ENCODE data around the gene STK32C.
"Not testable (repeated sequence)": the region's sequence is repeated elsewhere in the genome, so short reads cannot be mapped to it uniquely, and the experiment has no call there.

STK32C gene

GRCh38 chr10:132299371-132300336, 8.1 kb downstream of the STK32C start:
- DNase-seq: no peak

GRCh38 chr10:132298038-132298881, 9.5 kb downstream of the STK32C start:
- DNase-seq: no peak

DNA sequence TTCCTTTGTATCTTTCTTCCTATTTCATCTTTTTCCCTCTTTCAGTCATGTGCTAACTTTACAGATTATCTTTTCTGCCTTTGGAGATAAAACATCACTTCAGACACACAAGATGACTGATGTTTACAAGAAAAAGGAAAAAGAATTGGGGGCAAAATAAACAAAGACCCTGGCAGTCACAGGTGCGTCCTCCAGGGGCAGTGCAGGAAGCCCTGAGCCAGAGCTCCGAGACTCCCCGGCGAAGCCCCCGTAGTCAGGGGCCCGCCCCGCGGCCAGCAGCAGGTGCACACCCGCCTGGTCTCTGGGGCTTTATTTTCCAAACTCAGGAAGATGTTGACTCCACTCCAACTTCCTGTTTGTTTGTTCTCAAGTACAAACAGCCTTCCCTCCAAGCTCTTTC, 10.2 kb downstream of the STK32C start:
- DNase-seq: no peak

GRCh38 chr10:132296666-132297443, 10.9 kb downstream of the STK32C start:
- no peak for DNase-seq

DNA sequence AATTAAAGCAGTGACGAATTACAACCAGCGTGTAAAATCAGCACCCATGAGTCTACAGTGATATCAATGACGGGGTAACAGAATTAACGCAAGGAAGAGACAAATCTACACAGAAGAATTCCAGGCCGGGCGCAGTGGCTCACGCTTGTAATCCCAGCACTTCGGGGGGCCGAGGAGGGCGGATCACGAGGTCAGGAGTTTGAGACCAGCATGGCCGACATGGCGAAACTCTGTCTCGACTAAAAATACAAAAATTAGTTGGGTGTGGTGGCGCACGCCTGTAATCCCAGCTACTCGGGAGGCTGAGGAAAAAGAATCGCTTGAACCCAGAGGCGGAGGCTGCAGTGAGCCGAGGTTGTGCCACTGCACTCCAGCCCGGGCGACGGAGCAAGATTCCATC, 12.3 kb downstream of the STK32C start:
- not testable (repeated sequence) for DNase-seq

GRCh38 chr10:132294561-132295318, 13.0 kb downstream of the STK32C start:
- no peak for DNase-seq

GRCh38 chr10:132293813-132294520, 13.8 kb downstream of the STK32C start:
- DNase-seq: no peak

GRCh38 chr10:132293201-132293812, 14.4 kb downstream of the STK32C start:
- DNase-seq: no peak

DNA sequence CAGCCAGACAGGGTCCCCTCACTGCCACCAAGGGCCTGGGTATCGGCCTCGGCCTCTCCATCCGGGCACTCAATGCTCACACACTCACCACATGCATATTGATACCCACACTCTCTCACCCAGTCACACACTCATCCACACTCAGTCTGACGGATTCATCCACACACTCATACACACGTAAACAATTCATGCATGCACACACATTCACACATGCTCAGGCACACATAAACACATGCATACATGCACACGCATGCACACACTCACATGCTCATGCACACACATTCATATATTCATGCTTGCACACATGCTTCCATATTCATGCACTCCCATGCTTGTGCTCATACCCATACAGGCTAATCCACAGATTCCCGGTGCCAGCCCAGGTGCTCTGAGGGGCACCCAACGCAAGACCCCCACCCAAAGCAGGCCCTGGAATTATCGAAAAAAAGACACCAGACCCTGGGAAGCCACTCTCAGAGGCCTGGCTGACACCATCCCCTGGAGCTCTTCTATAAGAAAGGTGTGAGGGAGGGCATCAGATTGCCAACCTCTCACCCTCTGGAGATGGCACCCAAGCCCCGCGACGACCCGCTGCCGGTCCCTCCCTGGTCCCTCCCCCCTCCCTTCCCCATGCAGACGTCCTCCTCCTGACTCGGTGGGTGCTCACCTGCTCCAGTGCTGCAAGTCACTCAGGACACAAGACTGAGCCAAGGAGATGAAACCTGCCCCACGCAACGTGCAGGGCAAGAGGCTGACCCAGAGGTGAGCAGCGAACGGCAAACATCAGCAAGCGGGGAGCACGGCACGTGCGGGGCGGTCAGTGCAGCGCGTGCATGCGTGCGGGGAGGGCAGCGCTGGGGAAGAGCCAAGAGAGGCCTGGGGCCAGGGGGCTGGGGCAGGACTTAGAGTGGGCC, 15.2 kb downstream of the STK32C start:
- no peak for DNase-seq

- DNase-seq: no peak
Observed at GRCh38 chr10:132291826-132292225, 15.9 kb downstream of the STK32C start.

DNA sequence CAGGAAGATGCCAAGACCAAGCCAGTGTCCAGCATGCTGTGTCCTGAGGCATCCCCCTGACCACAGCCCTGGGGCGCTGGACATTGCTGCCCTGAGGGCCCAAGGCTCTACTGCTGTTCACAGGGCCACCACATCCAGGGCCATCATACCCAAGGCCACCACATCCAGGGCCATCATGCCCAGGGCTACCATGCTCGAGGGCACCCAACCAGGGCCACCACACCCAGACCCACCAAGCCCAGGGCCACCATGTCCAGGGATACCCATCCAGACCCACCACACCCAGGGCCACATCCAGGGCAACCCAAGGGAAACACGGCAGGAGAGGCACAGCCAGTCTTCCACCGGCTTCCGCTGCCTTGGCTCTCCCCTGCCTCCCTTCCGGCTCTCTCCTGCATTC, 17.1 kb downstream of the STK32C start:
- DNase-seq: no peak

DNA sequence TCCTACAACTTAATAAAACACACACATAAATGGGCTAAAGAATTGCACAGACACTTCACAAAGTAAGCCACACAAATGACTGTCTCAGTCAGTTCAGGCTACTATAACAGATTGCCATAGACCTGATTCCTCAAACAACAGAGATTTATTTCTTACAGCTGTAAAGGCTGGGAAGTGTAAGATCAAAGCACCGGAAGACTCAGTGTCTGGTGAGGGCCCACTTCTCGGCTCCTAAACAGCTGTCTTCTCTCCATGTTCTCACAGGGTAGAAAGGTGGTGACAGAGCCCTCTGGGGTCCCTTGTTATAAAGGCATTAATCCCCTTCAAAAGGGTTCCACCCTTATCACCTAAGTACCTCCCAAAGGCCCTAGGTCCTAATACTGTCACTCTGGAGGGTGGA, 18.3 kb downstream of the STK32C start:
- no peak for DNase-seq

GRCh38 chr10:132283604-132284382, 24.0 kb downstream of the STK32C start:
- DNase-seq: no peak

- no peak for DNase-seq
Observed at GRCh38 chr10:132282667-132283603, 24.8 kb downstream of the STK32C start.

GRCh38 chr10:132281915-132282666, 25.7 kb downstream of the STK32C start:
- no peak for DNase-seq

GRCh38 chr10:132280646-132281074, 27.1 kb downstream of the STK32C start:
- DNase-seq: no peak

All from amniotic stem cell (primary cell).